BLaER1 treated with 17β-estradiol and CSF1 and Interleukin-3, amounts not matched to agents 10 nM and 100 nM (cell line): ENCODE results near the gene INTS13.

Experiments
- H3K27ac ChIP-seq, 11 experiments: shearing (Covaris generic); formaldehyde crosslinking; 2 replicates each; pipeline ENCODE4 v1.8.1; 2022
- H3K27me3 ChIP-seq, 11 experiments: shearing (Covaris generic); formaldehyde crosslinking; 2 replicates each; pipeline ENCODE4 v1.8.1; 2022
- H3K36me3 ChIP-seq, 11 experiments: shearing (Covaris generic); formaldehyde crosslinking; 2 replicates each; pipeline ENCODE4 v1.8.1; 2022
- H3K4me1 ChIP-seq, 10 experiments: shearing (Covaris generic); formaldehyde crosslinking; 2 replicates each; pipeline ENCODE4 v1.8.1; 2022
- H3K4me2 ChIP-seq, 11 experiments: shearing (Covaris generic); formaldehyde crosslinking; 2 replicates each; pipeline ENCODE4 v1.8.1; 2022
- H3K4me3 ChIP-seq, 10 experiments: shearing (Covaris generic); formaldehyde crosslinking; 2 replicates each; pipeline ENCODE4 v1.8.1; 2022
- H3K9ac ChIP-seq, 11 experiments: shearing (Covaris generic); formaldehyde crosslinking; 2 replicates each; pipeline ENCODE4 v1.8.1; 2022
- H3K9me3 ChIP-seq, 11 experiments: shearing (Covaris generic); formaldehyde crosslinking; replicated peaks in 1 of 11; 2 replicates each; pipeline ENCODE4 v1.8.1; 2022
- H4K20me1 ChIP-seq, 11 experiments: shearing (Covaris generic); formaldehyde crosslinking; 2 replicates each; pipeline ENCODE4 v1.8.1; 2022
- Cebpa-rat ChIP-seq, 11 experiments: shearing (Covaris generic); IDR thresholded peaks; 2 replicates each; pipeline ENCODE4 v1.8.1; 2022

Gene INTS13

GRCh38 chr12:26937863-26938700, at the start of gene INTS13, which contains the start of gene FGFR1OP2:
INTS13 (minus strand) TSS chr12:26937981; CDS start chr12:26936803, 1,178 bp downstream.
FGFR1OP2 (plus strand) TSS chr12:26938470; CDS start chr12:26954159, 15,689 bp downstream.
- H3K9me3 ChIP-seq = peaks cover 0 to 2% (median 0%) of the 10 kb centered on the region in 11 experiments; a peak in 3 of 22 replicates
- H3K27ac ChIP-seq = peak within 1 kb of the TSS; percentile 90 to 96 (median 93)
- peak within 1 kb of the TSS; percentile 96 to 99 (median 97) for H3K9ac ChIP-seq
- peak within 1 kb of the TSS; percentile 86 to 96 (median 91) for H3K4me2 ChIP-seq
- H3K4me3 ChIP-seq = peak within 1 kb of the TSS; percentile 93 to 98 (median 96)
- no peaks in the 10 kb centered on the region for H3K27me3 ChIP-seq
- H3K36me3 ChIP-seq = peaks cover 0 to 23% (median 13%) of the 10 kb centered on the region in 11 experiments; a peak in 14 of 22 replicates
- H4K20me1 ChIP-seq = peaks cover 18 to 68% (median 43%) of the 10 kb centered on the region in 11 experiments; a peak in 19 of 22 replicates
- peaks cover 31 to 58% (median 53%) of the 10 kb centered on the region in 10 experiments for H3K4me1 ChIP-seq
- TF ChIP-seq Cebpa-rat (IDR thresholded peaks at IDR 0.05) = no peak

- Histone ChIP-seq H3K27me3 (no peaks in the 10 kb centered on the region), H3K4me1 (peaks cover 3 to 13% (median 7%) of the 10 kb centered on the region in 10 experiments; a peak in 14 of 20 replicates), H3K4me3 (no peak overlapping the region), H3K9me3 (no peaks in the 10 kb centered on the region), H3K9ac (no peak overlapping the region), H4K20me1 (no peaks in the 10 kb centered on the region), H3K4me2 (no peak overlapping the region), H3K27ac (no peak overlapping the region), H3K36me3 (peaks cover 47 to 92% (median 62%) of the 10 kb centered on the region in 11 experiments)
- no peak for TF ChIP-seq Cebpa-rat (IDR thresholded peaks at IDR 0.05)
Measured at GRCh38 chr12:26982866-26983265, 45.1 kb upstream of the INTS13 start.

GRCh38 chr12:26979733-26980132, 42.0 kb upstream of the INTS13 start:
- Histone ChIP-seq H3K4me3 (no peak overlapping the region), H3K9ac (no peak overlapping the region), H3K27ac (no peak overlapping the region), H3K4me1 (peaks cover 0 to 14% (median 3%) of the 10 kb centered on the region in 10 experiments; a peak in 8 of 20 replicates), H3K36me3 (peaks cover 54 to 91% (median 71%) of the 10 kb centered on the region in 11 experiments), H4K20me1 (no peaks in the 10 kb centered on the region), H3K27me3 (no peaks in the 10 kb centered on the region), H3K9me3 (no peaks in the 10 kb centered on the region), H3K4me2 (no peak overlapping the region)
- TF ChIP-seq Cebpa-rat (IDR thresholded peaks at IDR 0.05) = no peak

GRCh38 chr12:26978801-26979200, 41.0 kb upstream of the INTS13 start:
- Histone ChIP-seq H3K4me1 (peaks cover 0 to 14% (median 3%) of the 10 kb centered on the region in 10 experiments; a peak in 8 of 20 replicates), H3K36me3 (peaks cover 53 to 90% (median 79%) of the 10 kb centered on the region in 11 experiments)
- TF ChIP-seq Cebpa-rat (IDR thresholded peaks at IDR 0.05) = no peak

GRCh38 chr12:26976687-26977086, 38.9 kb upstream of the INTS13 start:
- H3K36me3 ChIP-seq = peaks cover 46 to 91% (median 82%) of the 10 kb centered on the region in 11 experiments
- peak overlapping the region in 3 of 11 experiments; percentile 15 to 66 (median 35); a peak in 4 of 22 replicates for H3K4me2 ChIP-seq
- peaks cover 0 to 14% (median 3%) of the 10 kb centered on the region in 10 experiments; a peak in 8 of 20 replicates for H3K4me1 ChIP-seq
- no peak overlapping the region for H3K4me3 ChIP-seq
- no peak overlapping the region; a peak in 1 of 22 replicates for H3K27ac ChIP-seq
- H4K20me1 ChIP-seq = no peaks in the 10 kb centered on the region
- H3K27me3 ChIP-seq = no peaks in the 10 kb centered on the region
- no peaks in the 10 kb centered on the region for H3K9me3 ChIP-seq
- TF ChIP-seq Cebpa-rat (IDR thresholded peaks at IDR 0.05) = no peak
- no peak overlapping the region for H3K9ac ChIP-seq

More at GRCh38 chr12:26978801-26979200, 41.0 kb upstream of the INTS13 start:
- no peaks in the 10 kb centered on the region for H3K9me3 ChIP-seq
- no peak overlapping the region for H3K9ac ChIP-seq
- H3K27me3 ChIP-seq = no peaks in the 10 kb centered on the region
- H4K20me1 ChIP-seq = no peaks in the 10 kb centered on the region
- H3K27ac ChIP-seq = no peak overlapping the region
- no peak overlapping the region for H3K4me3 ChIP-seq
- H3K4me2 ChIP-seq = no peak overlapping the region

GRCh38 chr12:26971963-26972362, 34.2 kb upstream of the INTS13 start:
- Histone ChIP-seq H3K27ac (no peak overlapping the region), H3K9me3 (no peaks in the 10 kb centered on the region), H3K27me3 (no peaks in the 10 kb centered on the region), H3K4me2 (no peak overlapping the region), H4K20me1 (no peaks in the 10 kb centered on the region), H3K4me1 (peaks cover 0 to 10% (median 2%) of the 10 kb centered on the region in 10 experiments; a peak in 8 of 20 replicates), H3K4me3 (no peak overlapping the region), H3K9ac (no peak overlapping the region), H3K36me3 (peaks cover 64 to 88% (median 76%) of the 10 kb centered on the region in 11 experiments)
- no peak for TF ChIP-seq Cebpa-rat (IDR thresholded peaks at IDR 0.05)

GRCh38 chr12:26970136-26970535, 32.4 kb upstream of the INTS13 start:
- Histone ChIP-seq H4K20me1 (no peaks in the 10 kb centered on the region), H3K4me2 (no peak overlapping the region), H3K36me3 (peaks cover 56 to 86% (median 72%) of the 10 kb centered on the region in 11 experiments), H3K27ac (no peak overlapping the region), H3K4me1 (no peaks in the 10 kb centered on the region), H3K9me3 (no peaks in the 10 kb centered on the region), H3K27me3 (no peaks in the 10 kb centered on the region), H3K4me3 (no peak overlapping the region), H3K9ac (no peak overlapping the region)
- no peak for TF ChIP-seq Cebpa-rat (IDR thresholded peaks at IDR 0.05)

GRCh38 chr12:26966842-26967241, 29.1 kb upstream of the INTS13 start:
- Histone ChIP-seq H3K27ac (no peak overlapping the region), H4K20me1 (no peaks in the 10 kb centered on the region), H3K27me3 (no peaks in the 10 kb centered on the region), H3K9me3 (no peaks in the 10 kb centered on the region), H3K36me3 (peaks cover 47 to 95% (median 69%) of the 10 kb centered on the region in 11 experiments), H3K4me3 (no peak overlapping the region), H3K9ac (no peak overlapping the region), H3K4me1 (no peaks in the 10 kb centered on the region), H3K4me2 (no peak overlapping the region)
- no peak for TF ChIP-seq Cebpa-rat (IDR thresholded peaks at IDR 0.05)

GRCh38 chr12:26963413-26963812, 25.6 kb upstream of the INTS13 start:
- no peak overlapping the region for H3K4me3 ChIP-seq
- TF ChIP-seq Cebpa-rat (IDR thresholded peaks at IDR 0.05) = no peak
- peaks cover 45 to 93% (median 72%) of the 10 kb centered on the region in 11 experiments; a peak in 21 of 22 replicates for H3K36me3 ChIP-seq
- H3K27ac ChIP-seq = no peak overlapping the region
- H3K9me3 ChIP-seq = no peaks in the 10 kb centered on the region
- no peaks in the 10 kb centered on the region for H3K4me1 ChIP-seq
- H3K4me2 ChIP-seq = no peak overlapping the region
- H4K20me1 ChIP-seq = no peaks in the 10 kb centered on the region
- H3K27me3 ChIP-seq = no peaks in the 10 kb centered on the region
- H3K9ac ChIP-seq = no peak overlapping the region
